ENCODE measurements around the gene FBXO41. TPM values are rescaled to one million over a fixed set of nuclear protein-coding genes. Genes with fewer than 3 reads are reported as not detected.

Gene FBXO41
- polyA plus RNA-seq, 1 donor from 2014 or later, result 6.0 TPM

- no peak overlapping the region for H3K27ac ChIP-seq (ENCODE audit: low read length)
- H3K9ac ChIP-seq (ENCODE audit: low read length), result no peak overlapping the region
- no peak overlapping the region for H2AFZ ChIP-seq (ENCODE audit: low read depth, low read length)
- peaks cover 61% of the 10 kb centered on the region for H3K79me2 ChIP-seq (replicated peaks; ENCODE audit: insufficient read depth, low read length)
- H3K36me3 ChIP-seq (ENCODE audit: insufficient read depth, low read length), result no peaks in the 10 kb centered on the region
- H3K9me2 ChIP-seq (ENCODE audit: insufficient read depth, low read length), result no peaks in the 10 kb centered on the region
- no peak overlapping the region for H3K4me2 ChIP-seq (ENCODE audit: low read length)
- H3K27me3 ChIP-seq (ENCODE audit: insufficient read depth, low read depth, low read length), result no peaks in the 10 kb centered on the region
- TF ChIP-seq MXI1 (conservative IDR thresholded peaks at IDR 0.05; ENCODE audit: poor library complexity, severe bottlenecking), result no peak
- no peak for TF ChIP-seq REST (IDR thresholded peaks at IDR 0.05; ENCODE audit: borderline replicate concordance)
- TF ChIP-seq EP300 (conservative IDR thresholded peaks at IDR 0.05; ENCODE audit: poor library complexity, severe bottlenecking), result no peak
- no peak overlapping the region for H3K4me3 ChIP-seq (ENCODE audit: low read length)
- H3K9me3 ChIP-seq (ENCODE audit: low read length), result no peaks in the 10 kb centered on the region
- no peaks in the 10 kb centered on the region for H4K20me1 ChIP-seq (ENCODE audit: insufficient read depth)
- H3F3A ChIP-seq (ENCODE audit: insufficient read depth, low read length, poor library complexity, severe bottlenecking), result no peaks in the 10 kb centered on the region
Observed at GRCh38 chr2:73238976-73239375, 45.3 kb downstream of the FBXO41 start.

GRCh38 chr2:73238149-73238548 lies 46.1 kb downstream of the FBXO41 start:
- H3K9me3 ChIP-seq (ENCODE audit: low read length), result no peaks in the 10 kb centered on the region
- H3F3A ChIP-seq (ENCODE audit: insufficient read depth, low read length, poor library complexity, severe bottlenecking), result peaks cover 2% of the 10 kb centered on the region
- H3K27me3 ChIP-seq (ENCODE audit: insufficient read depth, low read depth, low read length), result no peaks in the 10 kb centered on the region
- H4K20me1 ChIP-seq (ENCODE audit: insufficient read depth), result no peaks in the 10 kb centered on the region
- no peaks in the 10 kb centered on the region for H3K9me2 ChIP-seq (ENCODE audit: insufficient read depth, low read length)
- TF ChIP-seq POLR2AphosphoS5 (IDR thresholded peaks at IDR 0.05) (no peak), EP300 (conservative IDR thresholded peaks at IDR 0.05; ENCODE audit: poor library complexity, severe bottlenecking) (no peak), CTCF (IDR thresholded peaks at IDR 0.05; ENCODE audit: poor library complexity, severe bottlenecking) (no peak), TAF1 (IDR thresholded peaks at IDR 0.05; ENCODE audit: low read depth) (no peak)
- no peak overlapping the region for H3K4me3 ChIP-seq (ENCODE audit: low read length)
- H3K79me2 ChIP-seq (replicated peaks; ENCODE audit: insufficient read depth, low read length), result peaks cover 61% of the 10 kb centered on the region
- no peak overlapping the region for H3K4me2 ChIP-seq (ENCODE audit: low read length)
- no peak overlapping the region for H3K27ac ChIP-seq (ENCODE audit: low read length)
- no peak overlapping the region for H3K9ac ChIP-seq (ENCODE audit: low read length)
- H2AFZ ChIP-seq (ENCODE audit: low read depth, low read length), result no peak overlapping the region
- no peaks in the 10 kb centered on the region for H3K36me3 ChIP-seq (ENCODE audit: insufficient read depth, low read length)

- no peaks in the 10 kb centered on the region for H3K9me3 ChIP-seq (ENCODE audit: low read length)
- no peak overlapping the region for H3K9ac ChIP-seq (ENCODE audit: low read length)
- no peak for TF ChIP-seq EZH2 (IDR thresholded peaks at IDR 0.05; ENCODE audit: borderline replicate concordance, insufficient read depth, low read length, poor library complexity, severe bottlenecking)
- no peak for TF ChIP-seq REST (IDR thresholded peaks at IDR 0.05; ENCODE audit: borderline replicate concordance)
- TF ChIP-seq SMC3 (conservative IDR thresholded peaks at IDR 0.05; ENCODE audit: poor library complexity), result no peak
- TF ChIP-seq TAF1 (IDR thresholded peaks at IDR 0.05; ENCODE audit: low read depth), result no peak
- no peak for TF ChIP-seq RAD21 (conservative IDR thresholded peaks at IDR 0.05)
- no peak for TF ChIP-seq EP300 (conservative IDR thresholded peaks at IDR 0.05; ENCODE audit: poor library complexity, severe bottlenecking)
- TF ChIP-seq MXI1 (conservative IDR thresholded peaks at IDR 0.05; ENCODE audit: poor library complexity, severe bottlenecking), result no peak
- no peak overlapping the region for H3K4me2 ChIP-seq (ENCODE audit: low read length)
- H3K27ac ChIP-seq (ENCODE audit: low read length), result no peak overlapping the region
- H3K27me3 ChIP-seq (ENCODE audit: insufficient read depth, low read depth, low read length), result no peaks in the 10 kb centered on the region
- H2AFZ ChIP-seq (ENCODE audit: low read depth, low read length), result no peak overlapping the region
- no peaks in the 10 kb centered on the region for H4K20me1 ChIP-seq (ENCODE audit: insufficient read depth)
- H3K79me2 ChIP-seq (replicated peaks; ENCODE audit: insufficient read depth, low read length), result peaks cover 61% of the 10 kb centered on the region
- peaks cover 2% of the 10 kb centered on the region for H3F3A ChIP-seq (ENCODE audit: insufficient read depth, low read length, poor library complexity, severe bottlenecking)
- H3K36me3 ChIP-seq (ENCODE audit: insufficient read depth, low read length), result no peaks in the 10 kb centered on the region
- H3K4me3 ChIP-seq (ENCODE audit: low read length), result no peak overlapping the region
- no peaks in the 10 kb centered on the region for H3K9me2 ChIP-seq (ENCODE audit: insufficient read depth, low read length)
Observed at GRCh38 chr2:73237168-73237567, 47.1 kb downstream of the FBXO41 start.

All from neural cell (in vitro differentiated cells).